Medulla oblongata (tissue), 1 donor: ENCODE results near the gene DGCR2.
A peak's percentile ranks its signal among the peaks of the same experiment; 100 is the strongest.
"Not testable (repeated sequence)": the region's sequence is repeated elsewhere in the genome, so short reads cannot be mapped to it uniquely, and the experiment has no call there.

Experiments used
- DNase-seq: peaks from one replicate; pipeline ENCODE4 v3.0.0-alpha.2; 2015; ENCODE audit errors: extremely low spot score

Gene DGCR2, protein sequence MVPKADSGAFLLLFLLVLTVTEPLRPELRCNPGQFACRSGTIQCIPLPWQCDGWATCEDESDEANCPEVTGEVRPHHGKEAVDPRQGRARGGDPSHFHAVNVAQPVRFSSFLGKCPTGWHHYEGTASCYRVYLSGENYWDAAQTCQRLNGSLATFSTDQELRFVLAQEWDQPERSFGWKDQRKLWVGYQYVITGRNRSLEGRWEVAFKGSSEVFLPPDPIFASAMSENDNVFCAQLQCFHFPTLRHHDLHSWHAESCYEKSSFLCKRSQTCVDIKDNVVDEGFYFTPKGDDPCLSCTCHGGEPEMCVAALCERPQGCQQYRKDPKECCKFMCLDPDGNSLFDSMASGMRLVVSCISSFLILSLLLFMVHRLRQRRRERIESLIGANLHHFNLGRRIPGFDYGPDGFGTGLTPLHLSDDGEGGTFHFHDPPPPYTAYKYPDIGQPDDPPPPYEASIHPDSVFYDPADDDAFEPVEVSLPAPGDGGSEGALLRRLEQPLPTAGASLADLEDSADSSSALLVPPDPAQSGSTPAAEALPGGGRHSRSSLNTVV

DNA sequence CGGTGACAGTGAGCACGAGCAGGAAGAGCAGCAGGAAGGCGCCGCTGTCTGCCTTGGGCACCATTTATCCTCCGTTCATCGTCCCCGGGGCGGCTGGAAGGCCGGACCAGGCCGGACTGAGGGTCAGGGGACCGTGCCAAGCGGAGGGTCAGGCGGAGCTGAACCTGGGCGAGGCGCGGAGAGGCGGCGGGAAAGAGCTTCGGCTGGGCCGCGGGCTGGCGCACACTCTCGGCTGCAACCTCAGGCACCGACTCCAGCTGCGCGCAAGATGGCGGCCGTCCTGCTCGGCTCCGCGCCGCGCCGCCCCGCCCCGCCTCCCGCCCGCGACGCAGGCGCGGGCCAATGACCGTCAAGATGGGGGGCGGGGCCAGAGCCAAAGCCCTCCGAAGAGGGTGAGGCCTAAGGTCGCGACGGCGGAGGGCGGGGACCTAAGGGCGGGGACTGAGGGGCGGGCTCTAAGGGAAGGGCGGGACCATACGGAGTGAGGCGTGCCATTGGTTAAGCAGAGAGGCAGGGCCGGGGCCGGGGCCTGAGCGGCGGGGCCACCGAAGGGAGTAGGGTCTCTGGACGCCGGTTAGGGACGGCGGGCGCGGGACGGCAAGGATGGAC is at the start of gene DGCR2:
Gene DGCR2 (minus strand): TSS at position 270 of the 609 bp plus-strand sequence. CDS start 206 bp downstream, at position 64.
- peak; percentile 98 for DNase-seq

DNA sequence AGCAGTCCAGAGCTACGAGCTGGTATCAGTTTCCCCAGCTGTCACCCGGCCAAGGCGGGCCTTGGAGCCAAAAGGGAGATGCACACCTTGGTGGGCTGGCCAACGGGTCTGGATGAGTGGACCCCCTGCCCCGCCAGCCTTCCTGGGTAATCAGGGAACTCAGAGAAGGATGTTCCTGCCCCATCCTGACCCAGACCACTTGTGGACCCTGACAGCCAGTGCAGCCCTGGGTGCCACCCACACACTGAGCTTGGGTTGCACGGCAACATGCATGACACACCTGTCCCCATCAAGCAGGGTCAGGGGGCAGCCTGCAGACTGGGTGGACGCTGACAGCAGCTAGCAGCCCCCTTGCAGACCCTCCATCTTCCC is 47.7 kb upstream of the DGCR2 start:
- DNase-seq = no peak

DNA sequence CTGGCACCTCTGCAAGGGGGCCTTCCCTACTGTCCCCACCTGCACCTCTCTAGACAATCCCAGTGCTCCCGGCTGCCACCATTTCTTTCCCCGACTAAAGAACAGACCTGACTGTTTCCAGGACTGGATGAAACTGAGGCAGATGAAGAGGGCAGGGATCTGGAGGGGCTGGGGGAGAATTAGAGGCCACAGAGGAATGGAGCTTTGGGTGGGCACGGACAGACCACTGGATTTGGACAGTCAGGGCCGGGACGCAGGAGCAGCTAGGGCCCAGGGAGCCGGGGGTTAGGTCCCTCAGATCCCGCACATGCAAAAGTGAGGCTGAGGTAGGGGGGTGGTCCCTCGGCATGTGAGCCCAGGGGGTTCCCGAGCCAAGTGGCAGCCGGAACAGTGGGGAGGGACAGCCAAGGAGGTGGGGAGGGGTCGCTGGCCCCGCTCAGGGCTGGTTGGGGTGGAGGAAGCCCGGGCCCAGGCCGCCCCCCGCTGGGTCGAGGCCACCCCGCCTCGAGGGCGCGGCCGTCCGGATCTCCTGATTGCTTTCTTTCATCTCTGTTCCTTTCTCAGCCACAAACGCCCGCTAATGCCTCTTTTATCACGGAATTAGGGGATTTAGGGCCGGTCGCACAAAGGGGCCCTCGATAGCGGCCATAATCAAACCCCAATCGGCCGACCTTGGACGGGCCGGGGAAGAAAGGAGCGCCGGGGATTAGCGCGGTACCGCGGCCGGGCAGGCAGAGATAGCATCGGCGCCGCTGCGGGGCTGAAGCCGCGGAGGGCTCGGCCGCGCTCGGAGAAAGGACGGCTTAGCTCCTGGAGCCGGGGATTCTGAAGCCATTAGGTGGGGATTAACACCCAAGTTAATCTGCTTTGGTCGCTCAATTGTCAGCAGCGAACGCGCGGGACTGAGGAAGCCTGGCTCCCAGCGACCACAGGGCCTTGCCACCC is 47.1 kb upstream of the DGCR2 start:
- no peak for DNase-seq

DNA sequence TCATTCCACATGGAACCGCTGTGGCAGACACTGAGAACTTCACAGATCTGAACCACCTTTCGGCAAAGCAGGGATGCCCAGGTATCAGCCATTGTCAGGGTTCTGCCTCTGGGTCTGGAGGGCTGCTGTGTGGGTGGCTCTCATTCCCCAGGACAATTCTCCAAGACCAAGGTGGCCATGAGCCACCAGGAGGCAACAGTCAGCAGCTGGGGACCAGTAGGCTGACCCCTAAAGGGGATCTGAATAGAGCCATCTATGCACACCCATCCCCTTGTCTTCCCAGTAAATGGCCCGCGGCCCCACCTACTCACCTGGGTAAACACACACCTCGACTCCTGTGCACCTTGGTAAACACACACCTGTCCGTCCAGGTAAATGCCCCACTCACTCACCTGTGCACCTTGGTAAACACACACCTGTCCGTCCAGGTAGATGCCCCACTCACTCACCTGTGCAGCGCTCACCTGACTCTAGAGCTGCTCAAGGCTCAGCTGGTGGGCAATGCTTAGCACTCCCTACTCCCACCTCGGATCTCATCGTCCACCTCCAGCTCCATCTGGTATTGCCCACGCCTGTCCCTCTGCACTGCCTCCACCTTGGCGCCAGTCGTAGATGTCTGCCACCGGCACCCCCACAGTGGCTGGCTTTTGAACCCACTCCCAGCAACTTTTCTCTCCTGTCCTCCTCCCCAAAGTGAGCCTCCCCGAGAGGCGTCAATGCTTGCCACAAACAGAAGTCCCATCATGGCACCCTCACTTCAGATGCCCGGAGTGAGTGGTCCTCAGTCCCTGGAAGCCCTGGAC is 46.1 kb upstream of the DGCR2 start:
- no peak for DNase-seq

DNA sequence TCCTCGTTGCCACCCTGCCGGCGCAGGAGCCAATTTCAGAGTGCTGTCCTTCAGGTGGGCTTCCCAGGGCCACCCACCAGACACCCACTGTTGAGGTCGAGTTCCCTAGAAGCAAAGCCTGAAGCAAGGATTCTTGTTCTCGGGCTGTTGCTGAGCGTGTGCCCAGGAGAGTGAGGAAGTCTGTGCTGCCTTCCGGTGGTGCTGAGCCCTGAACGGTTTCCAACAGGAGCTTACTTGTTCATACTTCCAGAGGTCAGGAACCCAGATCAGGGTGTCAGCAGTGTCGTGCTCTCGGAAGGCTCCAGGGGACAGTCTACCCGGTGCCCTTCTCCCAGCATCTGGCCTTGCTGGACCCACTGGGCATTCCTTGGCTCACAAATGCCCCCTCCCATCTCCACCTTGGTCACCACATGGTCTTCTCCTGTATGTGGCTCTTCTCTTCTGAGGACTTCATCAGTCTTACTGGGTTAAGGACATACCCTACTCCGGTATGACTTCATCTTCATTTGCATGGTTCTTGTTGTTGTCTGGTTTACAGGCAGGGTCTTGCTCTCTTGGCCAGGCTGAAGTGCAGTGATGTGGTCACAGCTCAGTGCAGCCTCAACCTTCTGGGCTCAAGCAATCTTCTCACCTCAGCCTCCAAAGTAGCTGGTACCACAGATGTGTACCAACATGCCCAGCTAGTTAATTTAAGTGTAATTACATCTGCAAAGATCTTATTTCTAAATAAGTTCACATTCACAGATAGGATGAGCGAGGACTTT is 45.1 kb upstream of the DGCR2 start:
- no peak for DNase-seq

DNA sequence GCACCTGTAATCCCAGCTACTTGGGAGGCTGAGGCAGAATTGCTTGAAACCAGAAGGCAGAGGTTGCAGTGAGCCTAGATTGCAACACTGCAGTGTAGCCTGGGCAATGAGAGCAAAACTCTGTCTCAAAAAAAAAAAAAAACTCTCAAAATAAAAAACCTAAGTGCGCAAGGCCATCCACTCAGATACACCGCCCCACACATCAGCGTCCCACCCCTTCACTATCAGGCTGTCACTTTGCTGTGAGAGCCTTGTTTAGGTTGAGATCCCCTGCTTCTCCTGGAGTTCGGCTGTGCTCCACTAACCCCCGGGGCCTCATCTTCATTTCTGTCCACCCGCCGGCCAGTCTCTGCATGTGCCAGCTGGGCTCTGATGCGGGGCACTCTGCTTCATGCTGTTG is 44.2 kb upstream of the DGCR2 start:
- no peak for DNase-seq

DNA sequence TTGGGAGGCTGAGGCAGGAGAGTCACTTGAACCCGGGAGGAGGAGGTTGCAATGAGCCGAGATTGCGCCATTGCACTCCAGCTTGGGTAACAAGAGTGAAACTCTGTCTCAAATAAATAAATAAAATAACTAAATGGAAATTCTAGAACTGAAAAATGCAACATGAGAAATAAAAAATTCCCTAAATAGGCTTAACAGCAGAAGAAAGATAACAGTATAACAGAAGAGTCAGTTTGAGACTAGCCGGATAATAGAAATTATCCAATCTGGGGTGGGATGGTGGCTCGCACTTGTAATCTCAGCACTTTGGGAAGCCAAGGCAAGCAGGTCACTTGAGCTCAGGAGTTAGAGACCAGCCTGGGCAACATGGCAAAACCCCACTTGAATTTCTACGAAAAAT is 42.2 kb upstream of the DGCR2 start:
- no peak for DNase-seq

DNA sequence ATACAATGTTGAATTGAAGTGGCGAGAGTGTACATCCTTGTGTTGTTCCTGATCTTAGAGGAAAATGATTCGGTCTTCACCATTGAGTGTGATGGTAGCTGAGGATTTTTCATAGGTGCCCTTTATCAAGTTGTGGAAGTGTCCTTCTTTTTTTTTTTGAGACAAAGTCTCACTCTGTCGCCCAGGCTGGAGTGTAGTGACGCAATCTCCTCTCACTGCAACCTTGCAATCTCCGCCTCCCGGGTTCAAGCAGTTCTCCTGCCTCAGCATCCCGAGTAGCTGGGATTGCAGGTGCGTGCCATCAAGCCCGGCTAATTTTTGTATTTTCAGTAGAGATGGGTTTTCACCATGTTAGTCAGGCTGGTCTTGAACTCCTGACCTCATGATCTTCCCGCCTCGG is 36.4 kb upstream of the DGCR2 start:
- not testable (repeated sequence) for DNase-seq

DNA sequence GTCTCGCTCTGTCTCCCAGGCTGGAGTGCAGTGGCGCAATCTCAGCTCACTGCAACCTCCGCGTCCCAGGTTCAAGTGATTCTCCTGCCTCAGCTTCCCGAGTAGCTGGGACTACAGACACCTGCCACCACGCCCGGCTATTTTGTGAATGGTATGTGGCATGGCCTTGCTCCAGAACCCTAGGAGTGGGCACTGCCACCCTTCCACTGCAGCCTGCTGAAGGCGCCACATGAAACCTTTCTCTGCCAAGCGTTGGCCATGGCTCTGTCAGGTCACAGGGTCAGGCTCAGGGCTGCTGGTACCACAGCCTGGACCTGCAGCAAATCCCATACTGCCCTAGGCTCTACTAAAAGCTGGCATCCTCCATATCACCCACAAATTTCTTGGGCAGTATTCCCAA is 33.9 kb upstream of the DGCR2 start:
- not testable (repeated sequence) for DNase-seq

DNA sequence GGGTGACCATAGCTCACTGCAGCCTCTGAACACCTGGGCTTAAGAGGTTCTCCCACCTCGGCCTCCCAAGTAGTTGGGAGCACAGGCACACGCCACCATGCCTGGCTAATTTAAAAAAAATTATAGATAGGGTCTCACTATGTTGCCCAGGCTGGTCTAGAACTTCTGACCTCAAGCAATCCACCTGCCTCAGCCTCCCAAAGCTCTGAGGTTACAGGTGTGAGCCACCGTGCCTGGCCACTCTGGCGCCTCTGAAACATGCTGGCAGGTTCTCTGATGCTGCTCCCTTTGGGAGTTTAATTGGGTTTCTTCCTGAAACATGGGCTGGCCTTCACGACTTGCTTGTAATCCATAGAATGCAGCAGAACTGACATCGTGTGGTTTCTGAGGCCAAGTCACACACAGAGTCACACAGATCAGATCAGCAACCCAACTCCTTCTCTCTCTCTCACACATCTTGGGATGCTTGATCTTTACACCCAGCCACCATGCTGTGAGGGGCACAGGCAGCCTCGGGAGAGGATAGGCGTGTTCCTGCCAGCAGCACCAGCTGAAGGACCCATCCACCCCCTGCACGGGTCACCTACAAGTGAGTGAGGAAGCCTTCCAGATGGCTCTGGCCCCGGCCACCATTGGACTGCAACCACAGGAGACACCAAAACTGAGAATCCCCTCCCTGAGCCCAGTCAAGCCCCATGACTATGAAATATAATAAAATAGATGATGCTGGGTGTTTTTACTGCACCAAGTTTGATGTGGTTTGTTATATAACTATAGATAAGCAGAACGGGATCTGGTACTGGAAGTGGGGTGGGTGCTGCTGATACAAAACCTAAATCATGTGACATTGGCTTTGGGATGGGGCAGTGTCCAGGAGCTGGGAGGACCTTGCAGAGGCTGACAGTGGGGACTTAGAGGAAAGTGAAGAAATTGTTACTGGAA is 31.0 kb upstream of the DGCR2 start:
- DNase-seq = no peak

DNA sequence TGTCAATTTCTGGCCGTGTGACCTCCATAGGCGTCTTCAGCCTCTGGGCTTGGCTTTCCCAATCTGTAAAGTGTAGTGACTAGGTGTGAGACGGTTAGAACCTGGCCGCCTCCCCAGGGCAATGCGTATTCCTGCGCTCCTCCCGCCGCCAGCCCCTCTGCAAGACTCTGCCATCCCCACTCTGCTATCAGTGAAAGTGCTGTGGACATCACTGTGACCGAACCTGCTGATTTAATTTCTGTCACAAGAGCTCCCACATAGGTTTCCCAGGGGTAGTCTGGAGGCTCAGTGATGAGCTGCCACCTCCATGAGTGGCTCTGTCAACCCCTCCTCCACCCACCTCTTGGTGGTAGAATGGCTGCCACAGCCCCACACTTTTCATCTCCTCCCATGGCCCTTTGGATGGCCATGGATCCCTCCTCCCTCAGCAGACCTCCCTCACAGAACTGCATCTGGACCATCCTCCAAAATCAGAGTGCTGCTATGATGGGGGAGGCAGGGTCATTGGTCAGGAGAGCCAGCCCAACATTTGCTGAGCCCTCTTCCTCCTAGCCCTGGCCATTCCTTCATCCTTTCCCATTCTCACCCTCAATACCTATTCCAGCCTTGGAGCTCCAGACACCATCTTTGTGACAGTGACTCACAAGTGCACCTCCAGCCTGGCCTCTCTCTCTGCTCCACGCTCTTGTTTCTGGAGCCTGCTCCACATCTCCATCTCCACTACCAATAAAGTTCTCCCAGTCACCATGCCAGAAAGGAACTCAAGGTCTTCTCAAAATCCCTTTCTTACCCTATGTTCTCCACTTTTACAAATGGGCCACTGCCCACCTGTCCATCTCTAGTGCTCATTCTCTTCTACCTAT is 29.3 kb upstream of the DGCR2 start:
- no peak for DNase-seq

DNA sequence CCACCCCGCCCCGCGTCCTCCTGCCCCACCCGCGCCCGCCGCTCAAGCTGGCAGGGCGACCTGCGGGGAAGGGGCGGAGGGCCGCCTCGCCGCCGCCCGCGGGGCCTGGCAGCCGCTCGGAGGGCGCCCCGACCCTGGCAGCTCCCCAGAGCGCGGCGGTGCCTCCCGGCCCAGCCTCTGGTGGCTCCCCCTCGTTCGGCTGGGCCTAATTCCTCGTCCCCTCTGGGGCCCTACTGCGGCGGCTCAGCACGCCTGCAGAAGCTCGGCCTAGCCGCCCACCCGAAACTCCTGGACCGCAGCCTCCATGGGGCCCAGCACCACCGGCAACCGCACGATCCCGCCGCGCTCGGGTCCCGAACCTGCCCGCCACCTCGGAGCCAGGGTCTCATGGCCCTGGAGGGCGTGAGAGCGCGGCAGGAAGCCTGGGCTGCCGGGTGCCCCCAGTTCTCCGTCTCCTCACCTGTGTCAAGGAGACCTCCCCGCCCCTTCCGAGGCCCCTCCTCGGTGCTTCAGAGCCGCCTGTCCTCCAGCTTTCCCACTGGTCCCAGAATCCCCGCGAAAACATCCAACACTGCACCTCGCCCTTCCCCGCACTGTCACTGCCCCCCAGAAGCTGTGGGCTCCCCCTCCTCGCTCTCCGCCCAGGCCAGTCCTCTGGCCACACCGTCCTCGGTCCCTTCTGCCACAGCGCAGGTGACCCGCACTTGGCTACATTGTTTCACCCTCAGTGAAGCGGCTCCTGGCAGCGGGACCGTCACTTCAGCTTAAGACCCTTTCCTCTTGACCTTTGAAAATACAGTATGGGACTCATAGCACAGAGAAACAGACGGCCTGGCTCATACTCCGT is 28.5 kb upstream of the DGCR2 start:
- no peak for DNase-seq

DNA sequence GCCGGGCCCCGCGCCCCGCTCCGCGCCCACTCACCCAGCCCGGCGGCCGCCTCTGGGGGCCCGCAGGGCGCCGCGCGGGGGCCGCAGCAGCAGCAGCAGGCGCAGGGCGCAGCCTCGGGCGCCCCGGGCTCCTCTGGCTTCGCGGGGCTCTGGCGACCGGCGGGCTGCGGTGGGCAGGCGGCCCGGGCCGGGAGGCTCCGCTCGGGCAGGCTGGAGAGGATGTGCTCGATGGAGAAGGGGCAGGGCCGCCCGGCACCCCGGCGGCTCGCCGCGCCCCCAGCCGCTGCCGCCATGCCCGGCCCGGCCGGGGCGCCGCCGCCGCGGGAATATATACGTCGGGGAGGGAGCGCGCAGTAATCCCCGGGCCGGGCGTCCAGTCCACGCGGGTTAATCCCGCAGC is 27.8 kb upstream of the DGCR2 start, which contains the start of gene GSC2:
Gene GSC2 (minus strand): TSS at position 302 of the 400 bp plus-strand sequence. CDS start 9 bp downstream, at position 293.
- DNase-seq = no peak

DNA sequence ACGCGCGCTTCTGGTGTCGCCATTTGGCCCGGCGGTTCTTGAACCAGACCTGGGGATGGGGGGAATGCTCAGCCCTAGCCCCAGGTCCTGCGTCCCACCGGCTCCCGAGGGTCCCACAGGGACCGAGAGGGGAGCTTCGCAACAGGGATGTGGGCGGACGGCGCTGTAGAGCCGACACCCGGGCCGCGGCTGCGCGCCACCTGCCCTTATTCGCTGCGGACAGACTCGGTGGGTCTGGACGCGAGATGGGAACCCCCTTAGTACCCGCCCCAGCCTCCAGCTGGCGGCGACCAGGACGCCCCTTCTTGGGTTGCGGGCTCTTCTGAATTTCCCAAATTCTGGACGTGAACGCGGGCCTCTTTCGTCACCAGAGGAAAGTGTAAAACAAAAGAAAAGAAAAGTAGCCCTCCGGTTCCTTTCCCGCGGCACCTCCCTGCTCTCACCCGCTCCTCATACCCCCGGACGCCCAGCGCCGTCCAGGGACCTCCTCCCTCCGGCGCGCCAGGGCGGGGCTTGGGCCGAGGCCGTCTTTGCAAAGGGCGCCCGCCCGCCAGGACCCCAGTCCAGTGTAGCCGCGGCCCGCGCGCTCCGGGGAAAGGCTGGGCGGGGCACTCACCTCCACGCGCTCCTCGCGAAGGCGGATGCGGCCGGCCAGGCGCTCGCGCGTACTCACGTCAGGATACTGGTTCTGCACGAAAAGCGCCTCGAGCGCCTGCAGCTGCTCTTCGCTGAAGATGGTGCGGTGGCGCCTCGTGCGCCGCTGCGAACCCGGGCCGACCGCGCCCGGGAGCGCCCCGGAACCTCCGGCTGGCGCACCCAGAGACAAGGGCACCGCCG is 27.1 kb upstream of the DGCR2 start:
- no peak for DNase-seq

DNA sequence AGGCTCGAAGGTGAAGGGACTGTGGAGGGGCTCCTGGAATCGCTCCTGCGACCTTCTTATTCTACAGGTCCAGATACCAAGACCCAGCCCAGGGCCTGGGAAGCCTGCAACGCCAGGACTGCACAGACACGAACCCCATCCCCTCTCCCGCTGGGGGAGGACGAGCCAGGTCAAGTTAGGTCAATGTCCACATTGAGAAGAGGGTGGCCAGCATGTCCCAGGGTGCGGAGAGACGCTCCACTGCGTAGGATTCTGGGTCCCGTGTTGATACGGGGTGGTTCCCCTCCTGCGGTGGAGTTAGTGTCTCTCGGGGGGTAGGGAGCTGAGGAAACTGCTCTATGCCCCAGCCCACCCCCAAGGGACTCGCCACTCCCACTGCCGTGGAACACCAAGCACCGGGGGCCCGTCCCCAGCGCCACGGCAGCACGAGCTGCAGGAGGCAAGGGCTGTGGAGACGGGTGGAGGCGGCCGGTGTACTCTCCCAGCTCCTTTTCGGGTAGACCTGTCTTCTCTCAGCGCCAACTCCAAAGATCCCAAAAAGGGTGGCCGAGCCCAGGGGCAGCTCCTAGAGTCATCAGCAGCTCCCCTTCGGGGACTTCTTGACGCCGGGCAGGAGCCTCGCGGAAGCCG is 26.3 kb upstream of the DGCR2 start:
- DNase-seq = no peak
